GM21576 (cell line): ENCODE results near the gene ARHGAP27.
"Not testable (repeated sequence)": the region's sequence is repeated elsewhere in the genome, so short reads cannot be mapped to it uniquely, and the experiment has no call there.

ENCODE experiments used
- ATAC-seq: cut with Tn5 transposase; IDR thresholded peaks from one replicate; pipeline ENCODE4 v1.9.1; 2021; ENCODE audit warnings: mild to moderate bottlenecking, moderate library complexity; ENCODE audit not compliant: unreplicated experiment

The ARHGAP27 gene

GRCh38 chr17:45432405-45433158 is at the start of gene ARHGAP27:
TSS of gene ARHGAP27 (minus strand) at chr17:45432870. CDS start at chr17:45430279, 2,591 bp downstream.
- ATAC-seq: no peak

GRCh38 chr17:45482317-45482716 is 49.6 kb upstream of the ARHGAP27 start:
- not testable (repeated sequence) for ATAC-seq

- ATAC-seq: not testable (repeated sequence)
Observed at GRCh38 chr17:45475436-45475835, 42.8 kb upstream of the ARHGAP27 start.

- ATAC-seq: not testable (repeated sequence)
Observed at GRCh38 chr17:45472249-45472648, 39.6 kb upstream of the ARHGAP27 start.

- ATAC-seq: not testable (repeated sequence)
Observed at GRCh38 chr17:45469204-45469563, 36.5 kb upstream of the ARHGAP27 start.

- not testable (repeated sequence) for ATAC-seq
Observed at GRCh38 chr17:45468293-45469203, 35.9 kb upstream of the ARHGAP27 start.

- peak; percentile 76 for ATAC-seq
Observed at GRCh38 chr17:45461524-45462327, 29.1 kb upstream of the ARHGAP27 start.

- ATAC-seq: not testable (repeated sequence)
Observed at GRCh38 chr17:45460422-45460821, 27.8 kb upstream of the ARHGAP27 start.

GRCh38 chr17:45454341-45454740 is 21.7 kb upstream of the ARHGAP27 start:
- ATAC-seq: not testable (repeated sequence)

- not testable (repeated sequence) for ATAC-seq
Observed at GRCh38 chr17:45453731-45454130, 21.1 kb upstream of the ARHGAP27 start.

GRCh38 chr17:45453225-45453534 is 20.5 kb upstream of the ARHGAP27 start:
- not testable (repeated sequence) for ATAC-seq

- ATAC-seq: not testable (repeated sequence)
Observed at GRCh38 chr17:45452329-45453224, 19.9 kb upstream of the ARHGAP27 start.

GRCh38 chr17:45451660-45452059 is 19.0 kb upstream of the ARHGAP27 start:
- ATAC-seq: not testable (repeated sequence)

- ATAC-seq: no peak
Observed at GRCh38 chr17:45451131-45451530, 18.5 kb upstream of the ARHGAP27 start.

GRCh38 chr17:45449708-45450329 is 17.1 kb upstream of the ARHGAP27 start:
- not testable (repeated sequence) for ATAC-seq

- not testable (repeated sequence) for ATAC-seq
Observed at GRCh38 chr17:45449260-45449659, 16.6 kb upstream of the ARHGAP27 start.

- not testable (repeated sequence) for ATAC-seq
Observed at GRCh38 chr17:45448483-45448882, 15.8 kb upstream of the ARHGAP27 start.

GRCh38 chr17:45448066-45448465 is 15.4 kb upstream of the ARHGAP27 start:
- not testable (repeated sequence) for ATAC-seq

- not testable (repeated sequence) for ATAC-seq
Observed at GRCh38 chr17:45447650-45448049, 15.0 kb upstream of the ARHGAP27 start.
